ENCODE measurements around the gene INPP5D.
"Not testable (repeated sequence)": the region's sequence is repeated elsewhere in the genome, so short reads cannot be mapped to it uniquely, and the experiment has no call there.

The INPP5D gene

GRCh38 chr2:233184669-233185068, 124.5 kb downstream of the INPP5D start:
- no peak for DNase-seq

- no peak for DNase-seq
Measured at GRCh38 chr2:233185330-233185729, 125.2 kb downstream of the INPP5D start.

GRCh38 chr2:233185963-233186362, 125.8 kb downstream of the INPP5D start:
- DNase-seq: no peak

GRCh38 chr2:233186851-233187250, 126.7 kb downstream of the INPP5D start:
- no peak for DNase-seq

- DNase-seq: no peak
Measured at GRCh38 chr2:233189025-233189424, 128.9 kb downstream of the INPP5D start.

DNA sequence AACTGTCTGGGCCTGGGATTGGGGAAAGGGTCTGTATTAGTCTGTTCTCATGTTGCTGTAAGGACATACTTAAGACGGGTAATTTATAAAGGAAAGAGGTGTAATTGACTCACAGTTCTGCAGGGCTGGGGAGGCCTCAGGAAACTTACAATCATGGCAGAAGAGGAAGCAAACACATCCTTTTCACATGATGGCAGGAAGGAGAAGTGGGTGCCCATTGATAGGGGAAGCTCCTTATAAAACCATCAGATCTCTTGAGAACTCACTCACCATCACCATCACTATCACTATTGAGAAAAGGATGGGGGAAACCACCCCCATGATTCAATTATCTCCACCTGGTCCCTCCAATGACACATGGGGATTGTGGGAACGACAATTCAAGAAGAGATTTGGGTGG, 130.9 kb downstream of the INPP5D start:
- DNase-seq: not testable (repeated sequence)

DNA sequence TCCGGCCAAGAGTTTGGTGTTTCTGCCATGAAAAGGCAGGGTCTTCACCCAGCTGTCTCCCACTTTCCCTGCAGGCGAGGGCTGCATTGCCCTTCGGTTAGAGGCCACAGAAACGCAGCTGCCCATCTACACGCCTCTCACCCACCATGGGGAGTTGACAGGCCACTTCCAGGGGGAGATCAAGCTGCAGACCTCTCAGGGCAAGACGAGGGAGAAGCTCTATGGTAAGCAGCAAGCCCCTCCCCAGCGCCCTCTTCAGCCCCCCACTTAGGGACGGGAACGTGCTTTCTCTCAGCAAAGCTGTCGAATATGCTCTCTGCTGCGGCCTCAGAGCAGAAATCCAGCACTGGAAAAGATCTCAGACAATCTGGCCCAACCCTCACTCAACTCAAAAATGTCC, 133.6 kb downstream of the INPP5D start:
- DNase-seq: no peak

DNA sequence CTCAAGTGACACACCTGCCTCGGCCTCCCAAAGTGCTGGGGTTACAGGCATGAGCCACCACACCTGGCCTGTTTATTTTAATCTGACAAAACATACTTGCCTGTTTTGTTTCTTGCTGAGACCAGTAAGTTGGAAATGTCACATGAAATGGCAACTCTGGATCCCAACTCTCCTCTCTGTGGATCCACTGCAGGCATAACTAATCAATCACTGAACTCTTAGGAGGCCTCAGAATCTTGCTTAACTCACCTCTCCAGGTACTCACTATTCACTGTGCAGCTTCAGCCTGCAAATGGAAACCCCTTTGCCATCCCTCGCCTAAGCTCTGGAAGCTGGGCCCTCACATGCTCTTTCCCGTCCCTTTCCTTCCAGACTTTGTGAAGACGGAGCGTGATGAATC, 134.9 kb downstream of the INPP5D start:
- DNase-seq: no peak

DNA sequence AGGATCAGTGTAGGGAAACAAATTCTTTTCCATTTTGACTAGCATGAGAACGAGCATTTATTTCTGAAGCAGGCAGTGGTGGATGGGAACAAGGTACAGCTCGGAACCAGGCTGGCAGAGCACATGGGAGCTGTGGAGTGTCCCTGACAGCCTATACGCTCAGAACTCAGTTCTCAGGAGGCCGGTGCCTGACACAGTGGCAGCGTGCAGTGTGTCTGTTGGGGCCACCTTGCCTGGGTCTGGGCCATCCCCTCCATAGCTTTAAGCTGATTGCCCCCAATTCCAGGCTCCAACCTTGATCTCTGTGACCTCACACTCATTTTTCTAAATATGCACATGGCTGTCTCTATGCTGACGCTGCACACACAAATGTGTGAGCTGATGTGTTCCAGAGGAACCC, 136.9 kb downstream of the INPP5D start:
- DNase-seq: no peak

DNA sequence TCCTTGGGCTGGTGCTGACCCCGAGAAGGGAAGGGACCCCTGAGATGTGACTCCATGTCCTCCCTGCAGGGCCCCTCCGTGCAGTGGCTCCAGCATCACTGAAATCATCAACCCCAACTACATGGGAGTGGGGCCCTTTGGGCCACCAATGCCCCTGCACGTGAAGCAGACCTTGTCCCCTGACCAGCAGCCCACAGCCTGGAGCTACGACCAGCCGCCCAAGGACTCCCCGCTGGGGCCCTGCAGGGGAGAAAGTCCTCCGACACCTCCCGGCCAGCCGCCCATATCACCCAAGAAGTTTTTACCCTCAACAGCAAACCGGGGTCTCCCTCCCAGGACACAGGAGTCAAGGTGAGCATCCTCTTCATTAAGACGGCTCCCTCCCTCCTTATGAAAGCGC, 137.9 kb downstream of the INPP5D start:
- DNase-seq: no peak

DNA sequence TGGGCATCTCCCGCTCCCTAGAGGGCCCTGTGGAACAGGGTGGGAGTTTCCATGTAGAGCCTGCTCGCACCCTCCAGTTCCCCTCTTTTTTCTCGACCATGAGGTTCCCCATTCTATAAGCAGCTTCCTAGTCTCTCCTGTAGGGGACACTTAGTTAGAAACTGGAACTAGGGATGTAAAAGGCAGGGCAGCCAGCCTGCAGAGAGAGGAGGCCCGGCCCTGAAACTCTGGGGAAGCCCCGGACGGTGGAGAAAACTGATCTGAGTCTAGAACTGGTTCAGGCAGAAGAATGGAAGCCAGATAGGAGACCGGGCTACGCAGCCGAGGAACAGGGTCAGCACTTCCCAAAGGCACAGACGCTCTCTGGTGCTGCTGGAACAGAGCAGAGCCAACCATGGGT, 139.7 kb downstream of the INPP5D start:
- no peak for DNase-seq

DNA sequence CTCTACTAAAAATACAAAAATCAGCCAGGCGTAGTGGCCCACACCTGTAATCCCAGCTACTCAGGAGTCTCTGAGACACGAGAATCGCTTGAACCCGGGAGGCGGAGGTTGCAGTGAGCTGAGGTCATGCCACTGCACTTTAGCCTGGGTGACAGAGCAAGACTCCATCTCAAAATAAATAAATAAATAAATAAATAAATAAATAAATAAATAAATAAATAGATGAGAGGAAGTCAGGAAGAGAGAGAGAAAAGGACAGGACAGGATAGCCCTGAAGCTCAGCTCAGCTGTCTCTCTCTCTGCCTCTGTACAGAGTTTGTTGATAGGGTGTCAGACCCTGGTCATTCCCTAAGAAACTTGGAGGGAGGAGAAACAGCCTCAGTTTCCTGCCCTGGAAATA, 140.6 kb downstream of the INPP5D start:
- not testable (repeated sequence) for DNase-seq

DNA sequence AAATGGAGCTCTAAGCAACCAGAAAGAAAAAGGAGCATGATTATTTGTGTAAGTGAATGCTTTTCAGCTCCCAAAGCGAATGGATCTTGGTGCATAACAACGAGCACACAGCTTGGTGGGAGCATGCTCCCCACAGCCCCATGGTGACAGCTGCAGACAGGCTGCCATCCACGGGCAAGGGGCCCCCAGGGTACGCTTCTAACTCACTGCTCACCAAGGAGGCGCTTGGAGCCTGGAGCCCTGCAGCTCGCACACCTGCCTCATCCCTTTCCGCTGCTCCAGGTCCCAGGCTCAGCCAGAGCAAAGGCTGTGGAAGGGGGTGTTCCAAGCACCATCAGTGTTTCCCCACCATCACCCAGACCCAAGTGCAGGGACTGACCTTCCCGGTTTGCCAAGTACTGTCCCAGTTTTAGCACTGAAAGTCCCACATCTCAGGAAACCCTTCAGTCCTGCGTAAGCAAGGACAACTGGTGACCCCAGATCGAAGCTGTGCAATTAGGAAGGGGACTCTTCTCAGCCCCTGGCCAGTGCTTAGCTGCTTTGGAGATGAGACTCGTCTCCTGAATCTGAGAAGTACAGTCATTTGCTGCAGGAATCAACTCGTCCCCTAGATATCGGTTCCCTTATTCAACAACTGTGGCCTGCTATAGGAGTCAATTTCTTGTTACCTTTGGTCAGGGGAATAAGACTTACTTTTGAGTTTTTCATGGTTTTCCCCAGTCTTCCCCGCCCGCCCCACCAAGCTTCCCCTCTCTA, 141.3 kb downstream of the INPP5D start:
- DNase-seq: no peak

- DNase-seq: no peak
Measured at GRCh38 chr2:233202531-233202944, 142.4 kb downstream of the INPP5D start.

- no peak for DNase-seq
Measured at GRCh38 chr2:233203060-233203459, 142.9 kb downstream of the INPP5D start.

- DNase-seq: no peak
Measured at GRCh38 chr2:233204286-233204936, 144.3 kb downstream of the INPP5D start.

DNA sequence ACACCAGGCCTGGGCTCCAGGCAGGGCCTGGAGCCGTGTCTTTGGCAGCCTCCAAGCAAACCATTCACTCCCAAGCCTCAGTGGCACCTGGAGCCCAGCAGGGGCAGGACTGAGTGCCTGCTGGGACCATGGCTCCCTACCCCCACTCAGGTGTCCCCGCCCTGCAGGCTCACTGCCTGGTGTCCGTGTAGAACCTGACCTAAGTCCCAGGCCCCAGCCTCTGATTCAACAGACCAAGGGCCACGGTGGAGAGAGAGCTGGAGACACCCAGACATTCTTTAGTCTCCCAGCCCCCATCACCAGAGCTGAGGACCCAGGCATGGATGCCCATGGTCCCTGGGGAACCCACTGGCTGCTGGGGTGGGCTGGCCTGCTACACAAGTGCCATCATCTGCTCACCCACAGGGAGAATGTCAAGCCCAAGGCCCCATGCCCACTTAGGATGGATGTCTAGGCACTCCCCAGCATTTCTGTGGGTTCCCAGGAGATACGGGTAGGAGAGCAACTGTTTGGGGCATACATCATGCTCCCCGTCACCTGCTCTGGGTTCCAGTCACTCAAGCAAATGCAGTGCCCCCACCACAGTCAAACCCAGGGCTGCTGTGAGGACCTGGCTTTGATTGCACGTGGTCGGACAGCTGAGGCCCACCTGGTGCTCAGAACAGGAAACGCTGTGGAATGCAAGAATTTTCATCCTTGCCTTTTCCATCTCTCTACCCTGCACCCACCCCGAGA, 148.4 kb downstream of the INPP5D start:
- DNase-seq: no peak

- DNase-seq: no peak
Measured at GRCh38 chr2:233209117-233209532, 149.0 kb downstream of the INPP5D start.

GRCh38 chr2:233209533-233210171, 149.5 kb downstream of the INPP5D start:
- no peak for DNase-seq

DNA sequence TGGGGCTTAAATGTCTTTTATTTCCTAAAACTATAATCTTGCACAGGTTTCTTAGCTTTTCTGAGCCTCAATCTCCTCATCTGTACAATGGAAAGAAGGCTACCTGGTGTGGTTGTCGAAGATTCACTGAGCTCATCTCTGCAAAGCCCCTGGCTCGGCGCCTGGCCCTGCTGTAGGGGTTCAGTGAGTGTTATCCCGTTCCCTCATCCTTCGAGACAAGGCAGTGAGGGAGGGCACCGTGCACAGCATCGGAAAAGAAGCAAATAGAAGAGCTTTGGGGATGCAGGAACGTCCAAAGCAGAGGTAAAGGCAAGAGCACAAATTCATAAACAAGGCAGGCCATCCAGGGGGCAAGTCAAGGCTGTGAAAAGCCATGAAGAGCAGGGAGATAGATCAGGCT, 150.1 kb downstream of the INPP5D start:
- no peak for DNase-seq

DNA sequence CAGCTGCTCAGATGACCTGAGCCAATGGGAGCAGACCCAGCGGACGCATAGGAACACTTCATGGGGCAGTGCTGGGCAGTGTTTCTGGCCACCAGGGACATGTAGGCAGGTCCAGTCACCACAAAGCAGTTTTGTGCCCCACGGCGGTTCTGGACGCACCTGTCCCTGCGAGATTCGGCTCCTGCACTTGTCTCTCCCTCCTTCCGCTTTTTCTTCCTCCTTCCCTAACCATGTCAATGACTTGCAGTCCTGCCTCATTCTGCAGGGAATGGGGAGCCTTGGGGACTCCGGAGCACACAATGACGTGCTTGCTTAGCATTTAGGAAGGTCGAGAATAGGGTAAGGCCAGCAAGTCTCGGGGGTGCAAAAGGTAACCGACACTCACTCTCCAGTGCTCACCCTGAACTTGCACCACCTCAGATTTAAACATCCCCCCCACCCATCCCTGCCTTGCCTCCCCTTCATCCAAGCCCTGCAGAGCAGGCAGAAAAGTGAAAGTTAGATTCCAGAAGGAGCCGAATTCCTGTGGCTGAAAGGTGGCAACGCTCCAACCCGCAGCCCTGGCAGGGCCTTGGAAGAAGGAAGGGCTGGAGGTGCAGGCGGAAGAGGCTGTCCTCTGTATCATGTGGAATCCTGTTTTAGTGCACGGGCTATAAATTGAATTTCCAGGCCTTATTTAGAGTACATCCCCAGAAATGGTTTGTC, 150.9 kb downstream of the INPP5D start:
- no peak for DNase-seq

GRCh38 chr2:233211548-233211895, 151.4 kb downstream of the INPP5D start:
- no peak for DNase-seq

GRCh38 chr2:233213011-233213410, 152.9 kb downstream of the INPP5D start:
- no peak for DNase-seq
